GM12878 (cell line): Measurements from ENCODE around the gene ELAVL3. TPM values are rescaled to one million over a fixed set of nuclear protein-coding genes. Genes with fewer than 3 reads are reported as not detected.

Experiments
- ATAC-seq: fragments of 200-7000 bp; cut with Tn5 transposase; 3 replicates; pipeline ENCODE4 v1.9.1; 2020; ENCODE audit warnings: mild to moderate bottlenecking, moderate library complexity
- BruUV-seq: library from RNA; stranded (reverse); fragments of 400-500 nt; replicated peaks from 2 replicates; lab custom pipeline; 2021; lab: Mats Ljungman, UMichigan
- CTCF ChIA-PET: fragments of 300-600 bp; sonication (Branson Sonifier 250); formaldehyde crosslinking; extraction: SDS; loops from one replicate; lab custom pipeline; 2021; ENCODE audit warnings: inconsistent platforms; lab: Yijun Ruan, JAX
- POLR2A ChIA-PET: fragments of 350-600 bp; formaldehyde crosslinking; extraction: SDS; loops from one replicate; lab custom pipeline; 2021; ENCODE audit warnings: inconsistent platforms; lab: Charles Lee
- RAD21 ChIA-PET: fragments of 300-600 bp; sonication (Branson Sonifier 250); formaldehyde crosslinking; loops from one replicate; lab custom pipeline; 2023; ENCODE audit warnings: antibody characterized with exemption; ENCODE audit not compliant: unreplicated experiment; lab: Charles Lee
- SMC1A ChIA-PET: fragments of 300-600 bp; sonication (Branson Sonifier 250); formaldehyde crosslinking; loops from one replicate; lab custom pipeline; 2023; ENCODE audit not compliant: unreplicated experiment, uncharacterized antibody; lab: Charles Lee
- DNase-seq: peaks from one replicate; pipeline ENCODE4 v3.0.0-alpha.2; 2011; ENCODE audit warnings: low read depth, low spot score
- FAIRE-seq: peaks from 3 replicates; lab custom pipeline; 2011; peaks lifted over from hg19 to GRCh38; lab: Jason Lieb, UNC
- H2AFZ ChIP-seq: 2 replicates; pipeline ENCODE4 v1.6.0; 2011; ENCODE audit warnings: low read depth, low read length, control low read depth; ENCODE audit not compliant: control insufficient read depth
- H3K27ac ChIP-seq: 2 replicates; pipeline ENCODE4 v1.5.1; 2011; ENCODE audit warnings: control low read depth; ENCODE audit not compliant: control insufficient read depth, insufficient read depth
- H3K27me3 ChIP-seq, 2 experiments: replicated peaks in 1 of 2; 2 replicates each; pipeline versions ENCODE4 v1.6.0 to v1.6.1; 2011; ENCODE audit warnings: low read length in 1 of 2; ENCODE audit not compliant: control insufficient read depth in 2 of 2, insufficient read depth in 2 of 2
- H3K36me3 ChIP-seq, 2 experiments: 2 replicates each; pipeline ENCODE4 v1.5.1; 2011; ENCODE audit warnings: low read length in 1 of 2; ENCODE audit not compliant: control insufficient read depth in 2 of 2, insufficient read depth in 2 of 2
- H3K4me1 ChIP-seq: 2 replicates; pipeline ENCODE4 v1.6.1; 2011; ENCODE audit warnings: mild to moderate bottlenecking, low read length, moderate library complexity, mixed read lengths; ENCODE audit not compliant: control insufficient read depth, insufficient read depth
- H3K4me2 ChIP-seq: 2 replicates; pipeline ENCODE4 v1.6.0; 2011; ENCODE audit warnings: control low read depth; ENCODE audit not compliant: control insufficient read depth, insufficient read depth
- H3K4me3 ChIP-seq: fragments of 200-600 bp; sonication (generic); 2 replicates; pipeline ENCODE4 v1.5.1; 2016
- H3K79me2 ChIP-seq: 2 replicates; pipeline ENCODE4 v1.6.0; 2011; ENCODE audit warnings: low read length; ENCODE audit not compliant: control insufficient read depth, insufficient read depth
- H3K9ac ChIP-seq: 2 replicates; pipeline ENCODE4 v1.8.0; 2011; ENCODE audit warnings: low read length, control low read depth, mixed read lengths; ENCODE audit not compliant: control insufficient read depth, insufficient read depth
- H3K9me3 ChIP-seq: replicated peaks from 3 replicates; pipeline ENCODE4 v1.5.1; 2011; ENCODE audit warnings: mild to moderate bottlenecking, low read length; ENCODE audit not compliant: control insufficient read depth, insufficient read depth
- H4K20me1 ChIP-seq: 2 replicates; pipeline ENCODE4 v1.6.0; 2011; ENCODE audit not compliant: control insufficient read depth, insufficient read depth
- ASH2L ChIP-seq: fragments of 300-600, 200-600 bp; sonication (generic); IDR thresholded peaks from 2 replicates; pipeline ENCODE4 v1.6.1; 2017; ENCODE audit warnings: low read depth, mild to moderate bottlenecking, borderline replicate concordance
- DPF2 ChIP-seq: fragments of 450-650 bp; IDR thresholded peaks from 2 replicates; pipeline ENCODE4 v1.6.1; 2017; ENCODE audit warnings: mild to moderate bottlenecking
- EP300 ChIP-seq, 2 experiments: fragments of 150-350 bp in 1 of 2; IDR thresholded peaks; 2 replicates each; pipeline ENCODE4 v1.6.1; 2011 to 2012; ENCODE audit warnings: low read depth in 2 of 2, low read length in 2 of 2, borderline replicate concordance in 1 of 2, improper control_type of control experiment in 1 of 2, inconsistent platforms in 1 of 2; ENCODE audit not compliant: control insufficient read depth in 1 of 2
- FOS ChIP-seq: IDR thresholded peaks from 3 replicates; pipeline ENCODE4 v1.6.1; 2011; ENCODE audit warnings: borderline replicate concordance; ENCODE audit not compliant: insufficient read length; ENCODE audit errors: extremely low read depth
- HDAC2 ChIP-seq: fragments of 200-600 bp; sonication (generic); IDR thresholded peaks from 2 replicates; pipeline ENCODE4 v1.6.1; 2017
- JUNB ChIP-seq: IDR thresholded peaks from 2 replicates; pipeline ENCODE4 v1.6.1; 2016; ENCODE audit warnings: antibody characterized with exemption, mild to moderate bottlenecking
- NFYA ChIP-seq: IDR thresholded peaks from 2 replicates; pipeline ENCODE4 v1.6.1; 2011; ENCODE audit warnings: low read depth, mild to moderate bottlenecking, low read length, improper control_type of control experiment, borderline replicate concordance
- NR2C1 ChIP-seq: fragments of 450-650 bp; IDR thresholded peaks from 2 replicates; pipeline ENCODE4 v1.6.1; 2017; ENCODE audit warnings: antibody characterized with exemption, mild to moderate bottlenecking, moderate library complexity
- TARDBP ChIP-seq: IDR thresholded peaks from 2 replicates; pipeline ENCODE4 v1.6.1; 2016; ENCODE audit warnings: borderline replicate concordance
- TCF3 ChIP-seq: IDR thresholded peaks from 2 replicates; pipeline ENCODE4 v1.6.1; 2012; ENCODE audit warnings: low read depth, mild to moderate bottlenecking, low read length, borderline replicate concordance; ENCODE audit not compliant: insufficient read depth
- YY1 ChIP-seq: IDR thresholded peaks from 2 replicates; pipeline ENCODE4 v1.6.1; 2011; ENCODE audit warnings: low read depth, mild to moderate bottlenecking, low read length
- ZSCAN29 ChIP-seq: fragments of 450-650 bp; IDR thresholded peaks from 2 replicates; pipeline ENCODE4 v1.6.1; 2017; ENCODE audit warnings: mild to moderate bottlenecking, moderate library complexity
- WGBS: methylation state at CpG from one replicate; pipeline ENCODE4 v1.1.6; 2016; ENCODE audit warnings: low lambda C conversion rate; ENCODE audit not compliant: insufficient replicate concordance, insufficient coverage; ENCODE audit errors: missing lambda C conversion rate; 5-methylcytosine and 5-hydroxymethylcytosine counted together
- in situ Hi-C: fragments of 300-500 bp; cut with MboI; formaldehyde crosslinking; loops from 9 replicates; pipeline ENCODE4 v1.14.3; 2018; ENCODE audit warnings: mixed read lengths
- intact Hi-C: fragments of 100-400 bp; cut with micrococcal nuclease; formaldehyde crosslinking; loops from one replicate; pipeline ENCODE4 v1.14.2; 2022; ENCODE audit not compliant: unreplicated experiment
- polyA plus RNA-seq, 11 experiments: library from polyadenylated mRNA; depleted of rRNA in 4 of 11; unstranded in 6 of 11; stranded (reverse) in 5 of 11; fragments of >200 nt; fragmentation: Nextera tagmentation in 4 of 11; fragmentation: Illumina TruSeq in 1 of 11; extraction: Ambion mirVana in 4 of 11; extraction: Trizol in 1 of 11; gene quantifications; 1 replicate in 1 of 11; 2 replicates in 10 of 11; pipeline versions ENCODE4 v1.2.1 to v1.2.3, GENCODE V29; 2011 to 2016; ENCODE audit warnings: inconsistent platforms in 2 of 11, missing spikeins in 2 of 11, low read depth in 1 of 11
- total RNA-seq, 4 experiments: library from RNA; depleted of rRNA in 3 of 4; stranded (reverse); fragments of >200 nt in 3 of 4; fragmentation: Illumina TruSeq in 1 of 4; extraction: Trizol in 1 of 4; gene quantifications; 2 replicates each; pipeline versions ENCODE4 v1.2.1 to v1.2.3, GENCODE V29; 2013 to 2021
- TF ChIP-seq, protein P1 (sequence below): IDR thresholded peaks from 2 replicates; pipeline ENCODE4 v1.6.1; 2011; ENCODE audit warnings: mild to moderate bottlenecking, low read depth, low read length, moderate library complexity; ENCODE audit not compliant: insufficient replicate concordance
- TF ChIP-seq, protein P2 (sequence below): IDR thresholded peaks from 2 replicates; pipeline ENCODE4 v1.6.1; 2012; ENCODE audit warnings: low read depth, low read length, improper control_type of control experiment

ELAVL3 gene
- total and polyA plus RNA-seq, 10 of the 15 experiments (the other 5 are each of a cell fraction or from before 2014, with no cell fraction given), result under 0.01 to 0.05 (median 0.01) TPM; not detected in 7

DNA sequence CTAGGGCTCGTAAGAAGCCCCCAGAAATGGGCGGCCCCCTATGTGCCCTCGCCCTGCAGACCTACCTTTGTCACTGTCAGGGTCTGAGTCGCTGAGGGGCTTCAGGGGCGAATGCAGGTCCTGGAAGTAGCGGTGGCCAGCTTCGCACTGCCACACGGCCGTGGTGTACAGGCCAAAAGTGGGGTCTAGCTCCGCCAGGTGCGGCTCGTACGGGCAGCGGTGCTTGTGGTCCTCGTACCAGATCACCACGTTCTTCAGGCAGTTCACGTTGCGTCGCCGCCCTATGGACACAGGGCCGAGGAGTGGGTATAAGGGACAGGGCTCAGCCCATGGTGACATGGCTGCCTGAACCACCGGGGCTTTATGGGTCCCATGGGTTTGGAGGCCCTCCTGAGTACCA lies 15.0 kb upstream of the ELAVL3 start:
- Histone ChIP-seq H3K79me2 (no peaks in the 10 kb centered on the region), H3K27me3 (no peaks in the 10 kb centered on the region), H3K4me2 (no peak overlapping the region), H3K9ac (no peak overlapping the region), H3K4me1 (no peaks in the 10 kb centered on the region), H4K20me1 (no peaks in the 10 kb centered on the region), H3K4me3 (no peak overlapping the region), H3K27ac (no peak overlapping the region), H2AFZ (no peak overlapping the region), H3K9me3 (no peaks in the 10 kb centered on the region), H3K36me3 (peaks cover 5 to 6% of the 10 kb centered on the region in 2 experiments; a peak in 3 of 4 replicates)
- POLR2A ChIA-PET, result interaction anchor here (0.6 kb wide), 3 partner anchors 13 to 168 kb away, joined by 3 to 10 read pairs (median 4); no protein-coding TSS in a partner anchor
- no peak for FAIRE-seq
- WGBS, result 92% methylated on average over 22 of the region's 22 CpGs
- SMC1A ChIA-PET, result interaction anchor here (1.3 kb wide), 1 partner anchor 95 kb away, joined by 4 read pairs; no protein-coding TSS in a partner anchor
- intact Hi-C loops (loop anchor here (1.0 kb wide), 1 partner anchor 91 kb away; no protein-coding TSS in a partner anchor), in situ Hi-C loops (loop anchor here (5.0 kb wide), 1 partner anchor 91 kb away; no protein-coding TSS in a partner anchor)
- TF ChIP-seq EP300 (IDR thresholded peaks at IDR 0.05; ENCODE audit: borderline replicate concordance in 1 of 2, control insufficient read depth in 1 of 2, low read depth in 2 of 2, low read length in 2 of 2), result no peak
- CTCF ChIA-PET, result interaction anchor here (0.5 to 3.0 kb wide), 6 partner anchors 8 to 97 kb away, joined by 3 to 12 read pairs (median 4); no protein-coding TSS in a partner anchor
- no peak for ATAC-seq
- no TSS peak for BruUV-seq
- RAD21 ChIA-PET, result no interaction called here
- no peak for DNase-seq

DNA sequence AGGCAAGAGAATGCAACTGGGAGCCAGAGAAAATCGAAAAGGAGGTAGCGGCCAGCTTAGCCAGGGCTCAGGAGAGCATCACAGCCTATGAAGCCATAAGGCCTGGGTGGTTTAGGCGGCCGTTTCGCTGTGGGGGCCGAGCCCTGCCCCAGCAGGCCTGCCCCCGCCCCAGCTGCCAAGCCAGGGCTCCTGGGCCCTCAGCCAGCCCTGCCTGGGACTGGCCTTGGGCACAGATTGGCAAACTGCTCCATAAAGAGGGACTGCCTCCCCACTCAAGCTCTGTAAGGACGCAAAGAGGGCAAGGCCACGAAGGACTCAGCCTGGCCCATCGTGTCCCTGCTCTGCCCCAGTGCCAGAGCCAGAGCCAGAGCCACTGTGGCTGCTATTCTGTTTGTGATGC lies 14.6 kb upstream of the ELAVL3 start:
- ChIA-PET POLR2A (interaction anchor here (0.6 kb wide), 1 partner anchor 13 kb away, joined by 3 read pairs; no protein-coding TSS in a partner anchor), CTCF (interaction anchor here (1.3 to 3.0 kb wide), 3 partner anchors 8 to 93 kb away, joined by 4 to 12 read pairs (median 5); no protein-coding TSS in a partner anchor), SMC1A (interaction anchor here (1.3 kb wide), 1 partner anchor 96 kb away, joined by 4 read pairs; no protein-coding TSS in a partner anchor), RAD21 (interaction anchor here (0.7 kb wide), 1 partner anchor 54 kb away, joined by 3 read pairs; no protein-coding TSS in a partner anchor)
- in situ Hi-C loops, result loop anchor here (5.0 kb wide), 1 partner anchor 92 kb away; no protein-coding TSS in a partner anchor
- H3K36me3 ChIP-seq, result peaks cover 5 to 6% of the 10 kb centered on the region in 2 experiments; a peak in 3 of 4 replicates
- no peak overlapping the region for H2AFZ ChIP-seq
- H3K27ac ChIP-seq, result no peak overlapping the region
- H3K4me3 ChIP-seq, result no peak overlapping the region
- H4K20me1 ChIP-seq, result no peaks in the 10 kb centered on the region
- H3K9ac ChIP-seq, result no peak overlapping the region
- no peaks in the 10 kb centered on the region for H3K27me3 ChIP-seq
- intact Hi-C loops, result no loop called here
- no peaks in the 10 kb centered on the region for H3K4me1 ChIP-seq
- ATAC-seq (no peak), FAIRE-seq (no peak), DNase-seq (no peak)
- no TSS peak for BruUV-seq
- no peaks in the 10 kb centered on the region for H3K79me2 ChIP-seq
- no peaks in the 10 kb centered on the region for H3K9me3 ChIP-seq
- WGBS, result 83% methylated on average over 10 of the region's 10 CpGs
- H3K4me2 ChIP-seq, result no peak overlapping the region
- TF ChIP-seq ASH2L, result no peak
- no peak for TF ChIP-seq HDAC2
- TF ChIP-seq NFYA, result no peak
- no peak for TF ChIP-seq FOS
- no peak for TF ChIP-seq YY1
- no peak for TF ChIP-seq TARDBP
- TF ChIP-seq TCF3, result no peak
- no peak for TF ChIP-seq JUNB
- no peak for TF ChIP-seq DPF2
- TF ChIP-seq, protein P1, sequence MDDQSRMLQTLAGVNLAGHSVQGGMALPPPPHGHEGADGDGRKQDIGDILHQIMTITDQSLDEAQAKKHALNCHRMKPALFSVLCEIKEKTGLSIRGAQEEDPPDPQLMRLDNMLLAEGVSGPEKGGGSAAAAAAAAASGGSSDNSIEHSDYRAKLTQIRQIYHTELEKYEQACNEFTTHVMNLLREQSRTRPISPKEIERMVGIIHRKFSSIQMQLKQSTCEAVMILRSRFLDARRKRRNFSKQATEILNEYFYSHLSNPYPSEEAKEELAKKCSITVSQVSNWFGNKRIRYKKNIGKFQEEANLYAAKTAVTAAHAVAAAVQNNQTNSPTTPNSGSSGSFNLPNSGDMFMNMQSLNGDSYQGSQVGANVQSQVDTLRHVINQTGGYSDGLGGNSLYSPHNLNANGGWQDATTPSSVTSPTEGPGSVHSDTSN, result no peak
- no peak for TF ChIP-seq ZSCAN29
- TF ChIP-seq, protein P2, sequence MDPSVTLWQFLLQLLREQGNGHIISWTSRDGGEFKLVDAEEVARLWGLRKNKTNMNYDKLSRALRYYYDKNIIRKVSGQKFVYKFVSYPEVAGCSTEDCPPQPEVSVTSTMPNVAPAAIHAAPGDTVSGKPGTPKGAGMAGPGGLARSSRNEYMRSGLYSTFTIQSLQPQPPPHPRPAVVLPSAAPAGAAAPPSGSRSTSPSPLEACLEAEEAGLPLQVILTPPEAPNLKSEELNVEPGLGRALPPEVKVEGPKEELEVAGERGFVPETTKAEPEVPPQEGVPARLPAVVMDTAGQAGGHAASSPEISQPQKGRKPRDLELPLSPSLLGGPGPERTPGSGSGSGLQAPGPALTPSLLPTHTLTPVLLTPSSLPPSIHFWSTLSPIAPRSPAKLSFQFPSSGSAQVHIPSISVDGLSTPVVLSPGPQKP, result no peak
- TF ChIP-seq NR2C1, result no peak
